Subcutaneous abdominal adipose tissue (tissue), 5 donors: ENCODE data around the gene ANKRD11.
"Not testable (repeated sequence)": the region's sequence is repeated elsewhere in the genome, so short reads cannot be mapped to it uniquely, and the experiment has no call there.

Source experiments
- H3K27ac ChIP-seq: one replicate; pipeline ENCODE4 v1.7.0; 2013; ENCODE audit warnings: low read depth, mild to moderate bottlenecking, inconsistent platforms, low read length, moderate library complexity
- H3K27me3 ChIP-seq, 5 donors: one replicate each; pipeline ENCODE4 v1.7.0; 2013; ENCODE audit warnings: low read length in 5 of 5, inconsistent platforms in 1 of 5; ENCODE audit not compliant: control insufficient read depth in 5 of 5, insufficient read depth in 4 of 5
- H3K36me3 ChIP-seq, 5 donors: one replicate each; pipeline ENCODE4 v1.7.0; 2013; ENCODE audit warnings: low read length in 5 of 5; ENCODE audit not compliant: control insufficient read depth in 5 of 5, insufficient read depth in 5 of 5
- H3K4me1 ChIP-seq, 5 donors: one replicate each; pipeline ENCODE4 v1.7.0; 2013; ENCODE audit warnings: low read length in 5 of 5, mild to moderate bottlenecking in 3 of 5, moderate library complexity in 1 of 5; ENCODE audit not compliant: control insufficient read depth in 5 of 5, insufficient read depth in 5 of 5
- H3K4me3 ChIP-seq, 5 donors: one replicate each; pipeline ENCODE4 v1.7.0; 2013; ENCODE audit warnings: low read length in 5 of 5, low read depth in 1 of 5
- H3K9ac ChIP-seq, 5 donors: one replicate each; pipeline ENCODE4 v1.7.0; 2013; ENCODE audit warnings: low read length in 5 of 5, mild to moderate bottlenecking in 4 of 5, moderate library complexity in 3 of 5
- H3K9me3 ChIP-seq, 5 donors: one replicate each; pipeline ENCODE4 v1.7.0; 2013; ENCODE audit warnings: low read length in 5 of 5; ENCODE audit not compliant: control insufficient read depth in 5 of 5
- donor health status: healthy.
- donor health status: healthy.
- donor health status: healthy.
- donor health status: healthy.
- donor health status: healthy.

ANKRD11 gene

GRCh38 chr16:89367538-89367915 is 122.8 kb downstream of the ANKRD11 start:
- Histone ChIP-seq H3K4me1 (peaks cover 0 to 38% (median 28%) of the 10 kb centered on the region in 5 donors), H3K27ac (no peak overlapping the region)

GRCh38 chr16:89366561-89367537 is 123.5 kb downstream of the ANKRD11 start:
- no peak overlapping the region for H3K9ac ChIP-seq
- H3K4me1 ChIP-seq = peaks cover 0 to 42% (median 34%) of the 10 kb centered on the region in 5 donors
- H3K9me3 ChIP-seq = no peaks in the 10 kb centered on the region
- H3K27ac ChIP-seq = no peak overlapping the region
- H3K27me3 ChIP-seq = no peaks in the 10 kb centered on the region
- no peak overlapping the region for H3K4me3 ChIP-seq
- H3K36me3 ChIP-seq = peaks cover 0 to 10% (median 7%) of the 10 kb centered on the region in 5 donors

More at GRCh38 chr16:89367538-89367915, 122.8 kb downstream of the ANKRD11 start:
- Histone ChIP-seq H3K9ac (no peak overlapping the region), H3K27me3 (no peaks in the 10 kb centered on the region), H3K36me3 (peaks cover 0 to 13% (median 7%) of the 10 kb centered on the region in 5 donors), H3K4me3 (no peak overlapping the region), H3K9me3 (no peaks in the 10 kb centered on the region)

GRCh38 chr16:89365996-89366395 is 124.4 kb downstream of the ANKRD11 start:
- Histone ChIP-seq H3K9me3 (no peaks in the 10 kb centered on the region), H3K27ac (no peak overlapping the region), H3K9ac (no peak overlapping the region), H3K4me3 (no peak overlapping the region), H3K4me1 (peaks cover 0 to 51% (median 42%) of the 10 kb centered on the region in 5 donors), H3K36me3 (peaks cover 0 to 6% (median 1%) of the 10 kb centered on the region in 5 donors), H3K27me3 (no peaks in the 10 kb centered on the region)

- H3K9me3 ChIP-seq = no peaks in the 10 kb centered on the region
- no peak overlapping the region for H3K4me3 ChIP-seq
- H3K36me3 ChIP-seq = peaks cover 0 to 7% (median 3%) of the 10 kb centered on the region in 5 donors
- H3K27me3 ChIP-seq = no peaks in the 10 kb centered on the region
- no peak overlapping the region for H3K9ac ChIP-seq
- no peak overlapping the region for H3K27ac ChIP-seq
- peaks cover 0 to 54% (median 43%) of the 10 kb centered on the region in 5 donors for H3K4me1 ChIP-seq
Observed at GRCh38 chr16:89365044-89365467, 125.3 kb downstream of the ANKRD11 start.

GRCh38 chr16:89364606-89365005 is 125.8 kb downstream of the ANKRD11 start:
- Histone ChIP-seq H3K27ac (no peak overlapping the region), H3K36me3 (peaks cover 0 to 7% (median 3%) of the 10 kb centered on the region in 5 donors), H3K9ac (no peak overlapping the region), H3K9me3 (no peaks in the 10 kb centered on the region), H3K4me3 (no peak overlapping the region), H3K4me1 (peaks cover 0 to 50% (median 39%) of the 10 kb centered on the region in 5 donors), H3K27me3 (no peaks in the 10 kb centered on the region)

- peaks cover 2 to 52% (median 37%) of the 10 kb centered on the region in 5 donors for H3K4me1 ChIP-seq
- H3K9me3 ChIP-seq = no peaks in the 10 kb centered on the region
- H3K4me3 ChIP-seq = no peak overlapping the region
- no peak overlapping the region for H3K27ac ChIP-seq
- H3K27me3 ChIP-seq = no peaks in the 10 kb centered on the region
- H3K9ac ChIP-seq = no peak overlapping the region
- peaks cover 0 to 7% (median 3%) of the 10 kb centered on the region in 5 donors for H3K36me3 ChIP-seq
Observed at GRCh38 chr16:89363621-89364393, 126.6 kb downstream of the ANKRD11 start.

GRCh38 chr16:89362540-89363223 is 127.7 kb downstream of the ANKRD11 start:
- not testable (repeated sequence) for H3K4me3 ChIP-seq, H3K9ac ChIP-seq, H3K27ac ChIP-seq, H3K36me3 ChIP-seq, H3K27me3 ChIP-seq, H3K9me3 ChIP-seq
- H3K4me1 ChIP-seq = peaks cover 2 to 59% (median 41%) of the 10 kb centered on the region in 5 donors

- H3K4me1 ChIP-seq = peaks cover 4 to 64% (median 49%) of the 10 kb centered on the region in 5 donors
- H3K9ac ChIP-seq = no peak overlapping the region
- peak overlapping the region; percentile 5 for H3K27ac ChIP-seq
- H3K4me3 ChIP-seq = peak overlapping the region in 1 of 5 donors; percentile 6
- no peaks in the 10 kb centered on the region for H3K27me3 ChIP-seq
- no peaks in the 10 kb centered on the region for H3K9me3 ChIP-seq
- H3K36me3 ChIP-seq = peaks cover 0 to 7% (median 3%) of the 10 kb centered on the region in 5 donors
Observed at GRCh38 chr16:89361751-89362539, 128.4 kb downstream of the ANKRD11 start.
